ENCODE results near the gene TPGS2.

GRCh38 chr18:36798738-36799473, 29.9 kb downstream of the TPGS2 start:
- TF ChIP-seq, protein P1, sequence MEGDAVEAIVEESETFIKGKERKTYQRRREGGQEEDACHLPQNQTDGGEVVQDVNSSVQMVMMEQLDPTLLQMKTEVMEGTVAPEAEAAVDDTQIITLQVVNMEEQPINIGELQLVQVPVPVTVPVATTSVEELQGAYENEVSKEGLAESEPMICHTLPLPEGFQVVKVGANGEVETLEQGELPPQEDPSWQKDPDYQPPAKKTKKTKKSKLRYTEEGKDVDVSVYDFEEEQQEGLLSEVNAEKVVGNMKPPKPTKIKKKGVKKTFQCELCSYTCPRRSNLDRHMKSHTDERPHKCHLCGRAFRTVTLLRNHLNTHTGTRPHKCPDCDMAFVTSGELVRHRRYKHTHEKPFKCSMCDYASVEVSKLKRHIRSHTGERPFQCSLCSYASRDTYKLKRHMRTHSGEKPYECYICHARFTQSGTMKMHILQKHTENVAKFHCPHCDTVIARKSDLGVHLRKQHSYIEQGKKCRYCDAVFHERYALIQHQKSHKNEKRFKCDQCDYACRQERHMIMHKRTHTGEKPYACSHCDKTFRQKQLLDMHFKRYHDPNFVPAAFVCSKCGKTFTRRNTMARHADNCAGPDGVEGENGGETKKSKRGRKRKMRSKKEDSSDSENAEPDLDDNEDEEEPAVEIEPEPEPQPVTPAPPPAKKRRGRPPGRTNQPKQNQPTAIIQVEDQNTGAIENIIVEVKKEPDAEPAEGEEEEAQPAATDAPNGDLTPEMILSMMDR (IDR thresholded peaks at IDR 0.05 in 8 of 11, conservative IDR thresholded peaks at IDR 0.05 in 3 of 11): no peak
- TF ChIP-seq POLR2A (IDR thresholded peaks at IDR 0.05): no peak
- TF ChIP-seq POLR2AphosphoS5 (IDR thresholded peaks at IDR 0.05): no peak
